ENCODE data around the gene CFLAR. TPM values are rescaled to one million over a fixed set of nuclear protein-coding genes. Genes with fewer than 3 reads are reported as not detected.
A peak's percentile ranks its signal among the peaks of the same experiment; 100 is the strongest.

CFLAR gene
- total and polyA plus RNA-seq, 2 of the 13 experiments (the other 11 are each of a cell fraction or from before 2014, with no cell fraction given) = 43.8 to 92.1 TPM

DNA sequence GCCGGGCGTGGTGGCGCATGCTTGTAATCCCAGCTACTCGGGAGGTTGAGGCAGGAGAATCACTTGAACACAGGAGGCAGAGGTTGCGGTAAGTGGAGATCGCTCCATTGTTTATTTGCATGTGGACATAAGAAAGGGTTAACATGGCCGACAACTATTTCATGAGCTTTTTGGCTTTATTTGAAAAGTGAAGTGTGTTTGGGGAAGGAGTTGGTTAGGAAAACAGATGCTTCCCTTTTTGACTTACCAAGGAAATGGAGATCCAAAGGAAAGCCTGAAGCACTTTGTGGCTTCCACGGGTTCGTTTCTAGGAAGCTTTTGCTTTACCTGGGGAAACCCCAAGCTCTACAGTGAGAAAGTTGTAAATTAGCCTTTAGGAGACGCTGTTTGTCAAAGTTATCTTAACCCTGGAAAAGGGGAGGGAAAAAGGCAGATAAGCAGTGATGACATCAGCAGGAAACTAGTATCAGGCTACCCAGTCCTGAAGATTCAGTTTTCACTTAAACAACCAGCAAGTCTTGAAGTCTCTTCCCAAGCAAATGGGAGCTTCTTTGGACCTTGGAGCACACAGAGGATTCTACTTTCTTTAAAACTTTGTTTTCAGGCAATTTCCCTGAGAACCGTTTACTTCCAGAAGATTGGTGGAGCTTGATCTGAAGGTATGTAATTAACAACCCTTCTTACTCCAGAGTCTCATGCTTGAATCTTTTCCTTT is 66.8 kb downstream of the CFLAR start, which contains the start of gene CASP10 (continued):
- TF ChIP-seq, protein P1, sequence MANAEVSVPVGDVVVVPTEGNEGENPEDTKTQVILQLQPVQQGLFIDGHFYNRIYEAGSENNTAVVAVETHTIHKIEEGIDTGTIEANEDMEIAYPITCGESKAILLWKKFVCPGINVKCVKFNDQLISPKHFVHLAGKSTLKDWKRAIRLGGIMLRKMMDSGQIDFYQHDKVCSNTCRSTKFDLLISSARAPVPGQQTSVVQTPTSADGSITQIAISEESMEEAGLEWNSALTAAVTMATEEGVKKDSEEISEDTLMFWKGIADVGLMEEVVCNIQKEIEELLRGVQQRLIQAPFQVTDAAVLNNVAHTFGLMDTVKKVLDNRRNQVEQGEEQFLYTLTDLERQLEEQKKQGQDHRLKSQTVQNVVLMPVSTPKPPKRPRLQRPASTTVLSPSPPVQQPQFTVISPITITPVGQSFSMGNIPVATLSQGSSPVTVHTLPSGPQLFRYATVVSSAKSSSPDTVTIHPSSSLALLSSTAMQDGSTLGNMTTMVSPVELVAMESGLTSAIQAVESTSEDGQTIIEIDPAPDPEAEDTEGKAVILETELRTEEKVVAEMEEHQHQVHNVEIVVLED (CRISPR knock-in tag; IDR thresholded peaks at IDR 0.05; ENCODE audit: borderline replicate concordance) = no peak; the same call in 1 of the 2 replicates
- TF ChIP-seq ZNF451 (CRISPR knock-in tag; IDR thresholded peaks at IDR 0.05) (peak; percentile 23; the same call in 1 of the 2 replicates), SALL1 (CRISPR knock-in tag; IDR thresholded peaks at IDR 0.05) (peak; percentile 36), ZNF704 (CRISPR knock-in tag; IDR thresholded peaks at IDR 0.05; ENCODE audit: borderline replicate concordance) (no peak; the same call in 1 of the 2 replicates), SATB2 (CRISPR knock-in tag; IDR thresholded peaks at IDR 0.05) (0 out of 2 replicates have a peak, but pooled peaks have one; percentile 31), MAF1 (CRISPR knock-in tag; IDR thresholded peaks at IDR 0.05; ENCODE audit: borderline replicate concordance) (peak; percentile 43; the same call in 1 of the 2 replicates), NFE2L2 (IDR thresholded peaks at IDR 0.05; ENCODE audit: low read length) (0 out of 2 replicates have a peak, but pooled peaks have one; percentile 19), ZNF510 (CRISPR knock-in tag; IDR thresholded peaks at IDR 0.05; ENCODE audit: low read depth) (no peak), ADNP (CRISPR knock-in tag; IDR thresholded peaks at IDR 0.05) (peak; percentile 9), MAFK (conservative IDR thresholded peaks at IDR 0.05 in 1 of 2, IDR thresholded peaks at IDR 0.05 in 1 of 2; ENCODE audit: low read length in 2 of 2) (peak; percentile 89 to 95), ZSCAN29 (CRISPR knock-in tag; conservative IDR thresholded peaks at IDR 0.05) (0 out of 2 replicates have a peak, but pooled peaks have one; percentile 44), GATAD1 (CRISPR knock-in tag; IDR thresholded peaks at IDR 0.05) (peak; percentile 80), ZNF263 (CRISPR knock-in tag; IDR thresholded peaks at IDR 0.05) (peak; percentile 71; the same call in 1 of the 2 replicates), NFIC (IDR thresholded peaks at IDR 0.05; ENCODE audit: low read length) (peak; percentile 82), FOXC1 (CRISPR knock-in tag; IDR thresholded peaks at IDR 0.05; ENCODE audit: borderline replicate concordance) (peak; percentile 60; the same call in 1 of the 2 replicates), PPARG (CRISPR knock-in tag; conservative IDR thresholded peaks at IDR 0.05) (peak; percentile 57; the same call in 1 of the 2 replicates)
- TF ChIP-seq, protein P2, sequence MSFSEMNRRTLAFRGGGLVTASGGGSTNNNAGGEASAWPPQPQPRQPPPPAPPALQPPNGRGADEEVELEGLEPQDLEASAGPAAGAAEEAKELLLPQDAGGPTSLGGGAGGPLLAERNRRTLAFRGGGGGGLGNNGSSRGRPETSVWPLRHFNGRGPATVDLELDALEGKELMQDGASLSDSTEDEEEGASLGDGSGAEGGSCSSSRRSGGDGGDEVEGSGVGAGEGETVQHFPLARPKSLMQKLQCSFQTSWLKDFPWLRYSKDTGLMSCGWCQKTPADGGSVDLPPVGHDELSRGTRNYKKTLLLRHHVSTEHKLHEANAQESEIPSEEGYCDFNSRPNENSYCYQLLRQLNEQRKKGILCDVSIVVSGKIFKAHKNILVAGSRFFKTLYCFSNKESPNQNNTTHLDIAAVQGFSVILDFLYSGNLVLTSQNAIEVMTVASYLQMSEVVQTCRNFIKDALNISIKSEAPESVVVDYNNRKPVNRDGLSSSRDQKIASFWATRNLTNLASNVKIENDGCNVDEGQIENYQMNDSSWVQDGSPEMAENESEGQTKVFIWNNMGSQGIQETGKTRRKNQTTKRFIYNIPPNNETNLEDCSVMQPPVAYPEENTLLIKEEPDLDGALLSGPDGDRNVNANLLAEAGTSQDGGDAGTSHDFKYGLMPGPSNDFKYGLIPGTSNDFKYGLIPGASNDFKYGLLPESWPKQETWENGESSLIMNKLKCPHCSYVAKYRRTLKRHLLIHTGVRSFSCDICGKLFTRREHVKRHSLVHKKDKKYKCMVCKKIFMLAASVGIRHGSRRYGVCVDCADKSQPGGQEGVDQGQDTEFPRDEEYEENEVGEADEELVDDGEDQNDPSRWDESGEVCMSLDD (CRISPR knock-in tag; IDR thresholded peaks at IDR 0.05; ENCODE audit: borderline replicate concordance) = no peak
- TF ChIP-seq, protein P3, sequence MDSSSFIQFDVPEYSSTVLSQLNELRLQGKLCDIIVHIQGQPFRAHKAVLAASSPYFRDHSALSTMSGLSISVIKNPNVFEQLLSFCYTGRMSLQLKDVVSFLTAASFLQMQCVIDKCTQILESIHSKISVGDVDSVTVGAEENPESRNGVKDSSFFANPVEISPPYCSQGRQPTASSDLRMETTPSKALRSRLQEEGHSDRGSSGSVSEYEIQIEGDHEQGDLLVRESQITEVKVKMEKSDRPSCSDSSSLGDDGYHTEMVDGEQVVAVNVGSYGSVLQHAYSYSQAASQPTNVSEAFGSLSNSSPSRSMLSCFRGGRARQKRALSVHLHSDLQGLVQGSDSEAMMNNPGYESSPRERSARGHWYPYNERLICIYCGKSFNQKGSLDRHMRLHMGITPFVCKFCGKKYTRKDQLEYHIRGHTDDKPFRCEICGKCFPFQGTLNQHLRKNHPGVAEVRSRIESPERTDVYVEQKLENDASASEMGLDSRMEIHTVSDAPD (CRISPR knock-in tag; IDR thresholded peaks at IDR 0.05) = no peak
